GM18870 (cell line): ENCODE results near the gene DGKI.

Experiments used
- ATAC-seq: cut with Tn5 transposase; IDR thresholded peaks from one replicate; pipeline ENCODE4 v1.9.1; 2021; ENCODE audit warnings: moderate library complexity; ENCODE audit not compliant: unreplicated experiment

The DGKI gene

DNA sequence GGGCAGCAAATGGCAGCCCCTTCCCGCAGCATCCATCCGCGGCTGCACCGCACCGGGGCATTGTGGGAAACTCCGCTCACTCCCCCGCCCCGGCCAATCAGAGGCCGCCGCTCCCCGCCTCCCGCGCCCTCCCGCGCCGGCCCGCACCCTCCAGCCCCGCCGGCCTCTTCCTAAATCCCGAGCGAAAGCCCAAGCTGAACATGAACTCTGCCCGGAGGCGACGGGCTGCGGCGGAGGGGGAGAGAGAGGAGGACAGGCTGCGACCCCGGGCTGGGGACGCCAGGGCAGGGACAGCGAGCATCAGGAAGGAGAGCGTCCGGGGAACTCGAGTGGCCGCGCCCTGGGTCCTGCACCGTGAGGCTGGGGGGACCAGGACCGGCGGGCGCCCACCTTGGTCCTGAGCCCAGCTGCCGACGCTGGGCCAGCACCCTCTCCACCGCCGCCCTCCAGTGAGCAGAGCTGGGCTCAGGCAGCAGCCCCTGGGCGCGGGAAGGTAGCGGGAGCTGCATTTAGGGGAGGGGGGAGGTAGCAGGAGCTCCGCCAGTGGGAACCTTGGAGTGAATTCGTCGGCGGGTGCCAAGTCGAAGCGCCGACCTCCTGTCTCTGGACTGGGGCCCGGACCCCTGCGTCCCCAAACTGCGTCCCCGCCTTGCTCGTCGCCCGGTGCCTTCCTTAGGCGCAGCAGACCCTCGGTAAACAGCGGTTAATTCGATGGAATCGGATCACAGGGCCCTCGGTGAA, at the start of gene DGKI:
TSS of gene DGKI (minus strand) at position 148 of the 741 bp plus-strand sequence.
- ATAC-seq: no peak

DNA sequence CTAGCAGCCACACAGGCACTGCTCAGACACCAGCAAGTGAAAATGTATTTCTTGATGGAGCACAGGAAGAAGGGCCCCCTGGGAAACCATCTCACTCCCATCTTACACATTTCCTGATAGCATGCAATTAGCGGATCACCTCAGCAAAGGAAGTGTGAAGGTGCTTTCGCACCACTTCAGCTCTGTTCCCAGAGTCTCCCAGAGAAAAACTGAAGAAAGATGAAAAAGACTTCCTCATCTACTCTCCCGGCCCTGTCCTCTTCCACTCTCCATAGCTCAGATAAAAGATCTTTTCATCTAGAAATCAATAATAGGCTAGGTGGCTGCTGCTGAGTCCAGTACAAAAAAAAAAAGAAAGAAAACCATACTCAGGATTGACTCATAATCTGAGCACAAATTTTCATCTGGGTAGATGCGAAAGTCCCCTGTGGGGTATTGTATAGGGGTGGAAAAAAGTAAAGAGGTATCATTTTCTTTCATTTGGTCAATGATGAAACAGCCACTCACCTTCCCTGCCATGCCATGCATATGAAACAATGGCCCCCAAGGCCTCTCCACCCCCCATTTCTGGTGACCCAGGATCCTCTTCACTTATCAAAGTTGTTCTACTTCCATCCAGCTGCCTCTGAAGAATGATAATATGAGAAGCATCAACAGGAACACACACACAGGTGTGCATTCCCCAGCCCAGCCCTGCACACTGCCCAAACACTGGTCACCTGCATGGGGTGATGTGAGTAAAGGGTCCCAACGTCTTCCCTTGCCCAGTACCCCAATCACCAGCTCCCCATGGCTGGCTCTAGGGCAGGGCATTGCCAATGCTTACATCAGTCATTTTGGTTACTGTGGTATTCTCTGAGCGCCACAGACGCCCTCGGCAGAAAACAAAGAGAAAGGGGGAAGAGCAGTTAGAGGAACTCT, 48.8 kb upstream of the DGKI start:
- peak; percentile 82 for ATAC-seq

DNA sequence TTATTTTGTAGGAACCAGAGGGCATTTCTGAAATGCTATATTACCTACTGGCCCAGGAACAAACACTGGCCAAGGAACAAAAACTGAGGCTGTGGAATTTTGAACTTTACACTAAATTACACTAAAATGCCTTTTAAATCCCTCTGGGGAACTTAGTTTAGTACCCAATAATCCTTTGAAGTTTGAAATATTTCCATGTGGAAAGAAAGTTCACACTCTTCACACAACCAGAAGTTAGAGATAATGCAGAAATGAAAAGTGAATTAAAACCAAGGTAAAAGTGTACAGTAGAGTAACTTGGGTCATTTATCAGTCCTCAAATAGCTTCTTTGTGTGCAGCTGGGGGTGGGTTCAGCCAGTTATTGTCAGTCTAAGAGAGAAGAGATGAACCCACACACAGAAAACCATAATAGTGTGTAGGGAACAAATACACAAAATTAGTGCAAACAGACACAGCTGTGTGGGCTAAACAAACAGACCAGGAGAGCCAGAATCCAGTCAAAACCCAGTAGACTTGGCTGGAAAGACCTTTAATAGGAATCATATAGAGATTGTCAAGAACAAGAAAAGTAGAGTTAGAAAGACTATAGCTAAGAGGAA, 46.5 kb upstream of the DGKI start:
- no peak for ATAC-seq

DNA sequence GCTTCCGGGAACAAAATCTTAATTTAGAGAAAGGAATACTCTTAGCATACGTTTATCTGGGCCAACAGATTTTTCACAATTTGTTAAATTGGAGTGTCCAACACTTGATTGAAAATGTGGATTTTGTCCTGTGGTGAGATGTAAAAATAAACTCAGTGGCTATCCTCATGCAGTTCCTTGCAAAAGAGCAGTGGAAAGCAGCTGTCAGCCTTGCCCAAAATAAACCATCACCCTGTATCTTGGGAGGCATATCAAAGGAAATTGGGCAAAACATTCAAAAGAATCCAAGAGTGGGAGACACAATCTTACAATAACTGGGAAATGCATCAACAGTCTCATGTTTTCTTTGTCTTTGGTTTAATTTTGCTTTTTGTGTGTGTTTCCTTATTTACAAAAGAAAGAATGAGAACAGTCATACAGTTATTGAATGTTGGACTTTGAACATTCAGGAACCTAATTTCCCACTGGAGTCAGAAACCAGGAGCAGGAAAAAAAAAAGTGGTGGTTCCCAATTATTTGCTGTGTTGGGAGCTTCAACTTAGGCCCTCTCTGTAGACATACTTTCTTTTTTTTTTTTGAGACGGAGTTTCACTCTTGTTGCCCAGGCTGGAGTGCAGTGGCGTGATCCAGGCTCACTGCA, 44.4 kb upstream of the DGKI start:
- ATAC-seq: no peak

DNA sequence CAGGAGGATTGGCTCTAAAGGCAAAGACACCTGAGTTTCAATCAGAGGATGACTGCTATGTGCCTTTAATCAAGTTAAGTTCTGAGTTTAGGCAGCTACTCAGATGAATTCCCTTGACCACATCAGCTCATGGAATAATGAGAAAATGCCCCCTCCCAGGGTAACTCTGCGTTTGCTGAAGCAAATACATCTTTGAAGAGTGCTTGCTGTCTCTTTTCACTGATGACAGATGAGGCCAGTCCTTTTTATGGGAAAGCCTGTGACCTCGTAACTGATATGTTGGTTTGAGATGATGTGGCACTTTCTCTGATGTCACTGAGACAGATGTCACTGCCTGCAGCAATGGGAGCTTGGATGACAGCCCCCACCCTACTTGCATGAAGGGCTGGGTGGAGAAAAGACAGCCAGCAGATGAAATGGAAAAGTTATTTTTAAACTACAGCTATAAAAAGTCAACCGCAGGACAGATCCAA, 43.7 kb upstream of the DGKI start:
- ATAC-seq: no peak

DNA sequence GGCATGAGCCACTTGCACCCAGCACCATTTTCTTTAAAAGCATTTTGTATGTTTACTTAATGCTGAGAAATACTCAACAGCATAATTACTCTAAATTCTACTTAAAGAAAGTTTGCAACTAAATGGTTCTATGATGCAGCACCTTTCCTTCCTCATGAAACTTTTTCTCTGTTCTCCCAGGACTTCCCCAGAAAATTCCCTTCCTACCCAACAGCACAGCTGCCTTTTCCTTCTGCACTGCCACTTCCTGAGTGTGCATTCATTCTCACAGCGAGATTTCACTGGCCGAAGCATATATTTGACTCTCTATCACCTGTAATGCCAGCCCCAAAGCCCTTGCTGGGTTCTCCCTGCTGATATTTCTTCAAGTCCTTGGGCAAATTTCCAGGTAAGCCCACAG, 41.5 kb upstream of the DGKI start:
- ATAC-seq: no peak

DNA sequence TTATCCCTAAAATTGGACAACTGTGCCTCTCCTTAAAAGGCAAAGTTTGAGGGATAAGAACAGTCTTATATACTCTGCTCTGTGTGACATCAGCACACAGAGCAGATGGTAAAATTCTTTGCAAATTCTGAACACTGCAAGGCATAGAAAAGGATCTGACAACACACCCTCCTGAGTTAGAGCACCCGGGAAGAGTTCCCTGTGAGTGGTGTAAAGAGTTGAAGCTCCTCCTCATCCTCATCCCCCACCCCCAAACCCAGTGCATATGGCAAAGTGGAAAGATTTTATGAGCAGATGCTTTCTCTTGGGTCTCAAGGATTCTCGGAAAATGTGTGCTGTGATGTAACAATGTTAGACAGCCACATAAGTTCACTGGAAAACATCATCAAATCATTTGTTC, 40.0 kb upstream of the DGKI start:
- ATAC-seq: no peak

DNA sequence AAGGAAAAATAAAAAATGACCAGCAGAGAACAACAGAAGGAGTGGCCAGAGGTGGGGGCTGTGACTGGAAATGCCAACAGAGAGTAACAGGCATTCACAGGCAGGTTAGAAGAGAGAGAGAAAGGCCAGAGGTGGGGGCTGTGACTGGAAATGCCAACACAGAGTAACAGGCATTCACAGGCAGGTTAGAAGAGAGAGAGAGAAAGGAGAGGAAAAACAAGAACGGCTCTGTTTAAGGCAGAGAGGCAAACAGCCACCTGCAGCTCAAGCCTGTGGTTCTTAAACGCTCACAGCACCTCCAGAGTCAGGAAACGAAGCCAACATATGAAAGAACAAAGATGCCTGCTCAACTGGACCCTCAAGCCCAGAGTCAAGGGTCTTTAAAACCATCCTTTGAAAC, 39.5 kb upstream of the DGKI start:
- no peak for ATAC-seq

DNA sequence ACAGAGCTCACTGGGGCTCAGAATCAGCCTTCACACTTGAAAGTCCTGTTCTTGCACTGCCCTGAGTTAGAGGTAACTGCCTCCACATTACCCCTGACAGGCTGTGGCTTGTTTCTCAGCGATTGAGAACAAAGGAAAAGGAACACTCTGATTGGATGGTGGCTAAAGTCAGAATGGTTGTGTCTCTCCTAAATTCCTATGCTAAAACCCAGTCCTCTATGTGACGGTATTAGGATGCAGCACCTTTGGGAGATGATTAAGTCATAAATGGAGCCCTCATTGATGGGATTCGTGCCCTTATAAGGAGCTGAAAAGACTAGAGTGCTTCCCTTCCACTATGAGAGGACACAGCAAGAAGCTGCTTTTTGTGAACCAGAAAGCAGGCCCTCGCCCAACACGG, 38.9 kb upstream of the DGKI start:
- ATAC-seq: no peak

DNA sequence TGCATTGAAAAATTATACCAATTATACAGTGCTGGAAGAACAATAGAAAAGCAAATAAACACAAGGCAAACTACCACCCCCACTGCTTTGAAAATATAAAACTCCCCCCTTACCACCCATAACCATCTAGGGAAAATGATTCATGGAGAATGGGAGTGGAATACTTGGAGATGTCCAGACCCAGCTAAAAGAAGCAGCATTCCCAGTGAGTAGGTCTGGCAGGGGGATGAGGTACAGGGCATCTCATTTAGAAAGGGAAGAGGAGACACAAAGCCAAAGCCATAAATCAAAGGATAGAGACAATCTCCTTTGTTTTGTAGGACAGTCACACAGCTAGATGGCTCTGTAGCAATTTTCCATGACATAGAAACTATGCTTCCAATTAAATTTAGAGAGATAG, 36.0 kb upstream of the DGKI start:
- no peak for ATAC-seq

DNA sequence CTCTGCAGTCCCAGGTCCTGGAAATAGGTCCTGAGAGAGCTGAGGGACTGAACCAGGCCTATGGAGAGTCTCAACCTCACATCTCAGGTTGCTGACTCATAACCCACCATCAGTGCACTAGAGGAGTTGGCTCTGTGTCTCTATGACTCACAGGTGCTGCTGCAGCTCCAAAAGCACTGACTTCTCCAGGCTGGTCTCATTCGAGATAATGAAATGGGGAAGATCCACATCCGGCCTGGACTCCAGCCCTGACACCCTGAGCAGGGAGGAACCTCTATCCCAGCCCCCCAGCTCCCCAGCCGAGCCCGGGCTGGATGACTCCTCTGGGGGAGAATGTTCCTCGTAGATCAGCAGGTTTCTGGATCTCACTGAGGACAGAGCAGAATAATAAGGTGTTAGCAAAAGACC, 35.5 kb upstream of the DGKI start:
- ATAC-seq: peak; percentile 93

DNA sequence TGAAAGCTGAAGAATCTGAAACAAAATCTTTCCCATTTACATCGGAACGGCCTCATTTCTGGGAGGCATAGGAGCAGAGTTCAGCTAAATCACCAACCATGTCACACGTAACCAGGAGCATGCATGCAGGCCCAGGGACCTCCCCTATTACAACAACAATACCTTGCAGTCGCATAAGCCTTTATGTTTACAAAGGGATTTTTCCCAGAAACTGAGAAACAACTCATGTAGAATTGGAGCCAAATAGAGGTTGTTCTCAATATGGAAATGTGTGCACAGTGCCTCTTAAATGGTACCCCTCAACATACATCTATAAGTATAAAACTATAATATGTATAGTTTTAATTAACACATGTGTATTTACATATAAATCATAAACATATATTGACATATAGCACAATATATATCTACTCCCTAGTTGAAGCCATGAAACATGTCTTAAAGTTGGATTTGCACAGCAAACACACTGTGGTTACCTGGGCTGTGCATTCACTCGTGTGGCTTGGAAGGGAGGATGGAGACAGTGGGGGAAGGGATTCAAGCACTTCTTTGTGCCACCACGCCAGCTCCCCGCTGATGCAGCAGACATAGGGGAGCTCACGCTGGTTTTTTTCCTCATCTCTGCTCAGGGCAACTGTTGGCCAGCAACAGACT, 35.0 kb upstream of the DGKI start:
- no peak for ATAC-seq

DNA sequence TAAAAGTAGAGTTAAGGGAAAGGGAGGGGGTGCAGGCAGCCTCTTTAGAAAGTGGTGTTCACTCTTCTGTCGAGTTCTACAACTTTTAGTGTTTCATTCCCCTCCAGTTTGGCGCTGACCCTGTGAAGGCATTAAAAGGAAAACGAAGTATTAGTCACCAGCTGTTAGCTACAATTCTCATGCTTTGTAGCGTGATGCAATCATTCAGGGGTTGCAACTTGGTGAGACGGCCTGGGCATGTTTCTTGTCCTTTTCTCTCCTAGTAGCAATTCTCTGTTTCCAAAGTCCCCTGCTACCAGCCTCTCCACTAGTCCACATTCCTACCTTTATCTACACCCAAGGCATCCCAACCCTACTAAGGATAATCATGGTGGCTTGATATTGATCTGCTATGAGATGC, 33.7 kb upstream of the DGKI start:
- ATAC-seq: no peak

DNA sequence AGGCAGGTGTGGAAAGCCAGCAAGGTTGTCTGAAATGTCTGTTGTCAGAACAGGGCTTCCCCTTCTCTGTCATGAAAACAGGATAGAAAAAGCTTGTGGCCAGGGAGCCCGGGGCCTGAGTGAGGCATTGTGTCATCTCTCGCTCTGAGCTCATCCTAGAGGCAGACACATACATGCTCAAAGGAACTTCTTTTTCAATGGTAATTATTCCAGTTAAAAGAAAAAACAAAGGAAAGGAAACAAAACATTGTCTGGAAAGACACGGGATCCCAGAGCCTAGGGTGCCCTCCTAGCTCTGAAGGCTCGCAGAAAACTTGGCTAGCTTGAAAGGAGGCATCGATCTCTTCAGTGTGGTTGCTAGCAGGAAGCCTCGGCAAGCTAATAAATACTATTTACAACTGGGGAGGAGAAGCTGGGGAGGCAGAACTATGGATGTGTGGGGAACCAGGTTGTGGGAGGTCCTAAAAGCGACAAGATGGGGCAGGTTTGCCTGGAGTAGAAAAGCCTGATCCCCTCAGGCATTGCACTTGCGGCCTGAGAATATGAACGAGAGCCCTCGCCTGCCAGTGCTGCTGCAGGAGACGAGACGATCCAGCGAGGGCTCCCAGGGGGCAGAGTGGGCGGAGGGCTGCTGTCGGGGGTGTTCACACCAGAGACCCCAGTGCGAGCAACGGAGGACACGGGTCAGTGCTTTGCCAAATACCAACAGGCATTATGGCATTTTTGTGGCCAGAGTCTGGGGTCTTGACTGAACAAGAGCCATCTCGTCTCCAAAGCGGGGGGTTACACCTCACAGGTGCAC, 32.8 kb upstream of the DGKI start:
- ATAC-seq: peak; percentile 37

DNA sequence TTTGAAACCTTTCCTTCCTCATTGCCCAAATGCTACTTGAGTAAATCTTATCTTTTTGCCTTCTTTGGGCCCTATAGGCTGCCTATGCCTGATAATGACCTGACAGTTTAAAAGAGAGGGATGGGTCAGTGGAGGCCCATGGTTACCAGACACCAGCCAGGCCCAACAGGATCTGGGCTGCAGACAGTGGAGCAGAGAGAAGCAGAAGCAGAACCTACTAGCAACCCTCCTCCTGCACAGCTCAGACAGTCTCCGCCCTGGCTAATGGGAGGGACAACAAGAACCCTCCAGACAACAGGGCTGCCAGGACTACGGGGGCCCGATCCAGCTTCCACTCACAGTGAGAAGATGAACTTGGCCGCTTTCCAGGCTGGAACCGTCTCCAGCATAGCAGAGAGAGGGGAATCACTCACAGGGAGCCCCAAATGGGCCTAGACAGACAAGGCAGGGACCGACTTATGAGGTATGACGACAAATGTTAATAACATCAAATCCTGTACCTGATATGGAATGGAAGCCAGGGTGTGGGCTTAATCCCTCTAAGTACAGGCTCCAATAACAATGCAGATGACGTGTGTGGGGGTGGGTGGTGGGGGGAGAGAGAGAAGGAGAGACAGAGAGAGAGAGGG, 31.7 kb upstream of the DGKI start:
- no peak for ATAC-seq

DNA sequence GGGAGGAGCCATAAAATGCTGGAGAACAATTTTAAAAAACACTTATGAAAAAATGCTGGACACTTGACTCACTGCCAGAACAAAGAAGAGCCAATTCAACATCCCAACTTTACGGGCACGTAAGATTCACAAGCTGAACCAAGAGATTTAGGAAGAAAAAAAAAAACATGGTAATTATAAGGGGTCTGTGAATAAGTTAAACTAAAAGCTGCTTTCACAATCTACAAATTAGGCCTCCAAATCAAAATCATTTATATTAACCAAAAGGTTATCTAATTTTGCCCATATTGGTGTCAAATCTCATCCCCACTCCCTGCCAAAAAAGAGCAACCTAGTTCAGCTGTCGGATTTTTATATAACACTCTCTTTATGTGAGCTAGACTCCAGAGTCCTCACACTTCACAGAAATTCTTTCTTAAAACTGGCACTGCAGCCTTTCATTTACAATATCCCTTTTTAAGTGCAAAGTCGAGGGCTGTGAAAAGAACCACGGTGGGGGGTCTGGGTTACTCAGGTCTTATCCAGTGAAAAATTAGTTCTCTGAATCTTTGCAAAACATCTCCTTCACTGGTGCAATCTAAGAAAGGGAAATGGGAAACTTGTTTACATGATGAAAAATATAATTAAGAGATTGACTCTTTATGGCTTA, 30.4 kb upstream of the DGKI start:
- ATAC-seq: no peak

DNA sequence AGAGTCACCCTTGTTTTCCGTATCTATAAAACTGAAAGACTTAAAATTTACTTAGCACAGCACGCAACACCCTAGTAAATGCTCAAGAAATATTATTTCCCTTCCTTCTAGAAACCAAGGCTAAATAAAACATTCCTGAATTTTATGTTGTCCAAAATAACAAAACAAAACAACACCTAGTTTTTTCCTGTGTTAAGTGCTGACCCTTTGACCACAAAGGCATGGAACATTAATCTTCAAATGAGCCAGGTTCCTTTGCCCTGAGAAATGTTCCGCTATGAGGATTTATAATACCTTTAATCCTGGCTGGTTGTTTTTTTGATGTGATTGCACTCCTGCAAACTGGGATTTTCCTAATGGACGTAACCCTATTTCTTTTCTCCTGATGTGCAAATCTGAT, 29.0 kb upstream of the DGKI start:
- ATAC-seq: no peak

DNA sequence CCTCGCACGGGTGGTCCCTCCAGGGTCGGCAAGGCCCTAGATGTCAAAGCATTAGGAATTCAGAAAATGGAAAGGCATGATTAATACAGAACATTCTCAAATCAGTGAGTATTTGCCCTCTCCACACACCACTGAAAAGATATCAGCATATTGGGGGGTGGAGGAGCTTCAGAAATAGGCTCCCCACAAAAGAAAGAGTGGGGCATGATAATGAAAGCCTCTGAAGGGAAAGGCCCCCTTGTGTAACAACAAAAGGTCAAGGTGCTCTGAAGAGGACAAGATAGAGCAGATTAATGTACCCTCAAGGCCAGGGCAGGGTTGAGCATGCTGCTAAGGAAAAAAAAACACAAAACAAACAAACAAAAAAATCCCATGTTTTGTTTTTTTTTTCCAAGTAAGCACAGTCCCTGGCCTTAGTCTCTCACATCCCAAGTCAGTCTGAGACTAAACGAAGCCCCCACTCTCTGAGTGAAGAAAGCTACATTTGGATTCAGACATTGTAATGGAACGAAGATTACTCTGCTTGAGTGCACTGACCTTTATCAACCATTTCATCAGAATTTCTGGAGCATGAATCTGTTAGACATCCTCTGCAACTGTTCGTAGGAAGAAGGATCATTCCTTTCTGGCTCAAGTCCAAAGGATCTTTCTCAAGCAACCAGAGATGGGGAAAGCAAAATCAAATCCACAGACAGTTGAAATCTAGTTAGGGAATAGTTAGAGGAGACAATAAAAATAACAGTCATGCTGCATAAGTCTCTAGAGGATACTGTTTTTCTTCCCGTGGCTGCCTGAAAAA, 27.4 kb upstream of the DGKI start:
- no peak for ATAC-seq
